ENCODE measurements around the gene PIK3R6. TPM values are rescaled to one million over a fixed set of nuclear protein-coding genes. Genes with fewer than 3 reads are reported as not detected.

PIK3R6 gene
- total RNA-seq, 4 donors from 2014 or later: 0.59 to 4.8 (median 1.7) TPM

DNA sequence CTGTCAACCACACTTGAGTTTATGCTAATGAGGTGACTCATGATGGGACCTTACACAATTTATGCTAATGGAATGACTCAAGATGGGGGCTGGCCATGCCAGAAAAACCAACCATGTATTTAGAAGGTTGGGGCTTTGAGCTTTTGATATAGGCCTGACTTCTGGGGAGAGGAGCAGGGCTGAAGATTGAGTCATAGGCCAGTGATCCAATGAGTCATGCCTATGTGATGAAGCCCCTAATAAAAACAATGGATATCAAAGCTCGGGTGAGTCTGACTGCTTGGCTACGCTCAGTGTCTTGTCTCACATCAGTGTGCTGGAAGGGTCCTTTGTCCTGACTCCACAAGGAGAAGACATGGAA, 75.6 kb downstream of the PIK3R6 start:
- DNase-seq (ENCODE audit: low spot score in 2 of 2): no peak
- no peaks in the 10 kb centered on the region for H3K4me1 ChIP-seq
- no peak overlapping the region for H3K27ac ChIP-seq
- H3K4me3 ChIP-seq: no peak overlapping the region
- no peak for TF ChIP-seq EP300 (IDR thresholded peaks at IDR 0.05)
- no peak for TF ChIP-seq POLR2A (IDR thresholded peaks at IDR 0.05)
- TF ChIP-seq, protein P1, sequence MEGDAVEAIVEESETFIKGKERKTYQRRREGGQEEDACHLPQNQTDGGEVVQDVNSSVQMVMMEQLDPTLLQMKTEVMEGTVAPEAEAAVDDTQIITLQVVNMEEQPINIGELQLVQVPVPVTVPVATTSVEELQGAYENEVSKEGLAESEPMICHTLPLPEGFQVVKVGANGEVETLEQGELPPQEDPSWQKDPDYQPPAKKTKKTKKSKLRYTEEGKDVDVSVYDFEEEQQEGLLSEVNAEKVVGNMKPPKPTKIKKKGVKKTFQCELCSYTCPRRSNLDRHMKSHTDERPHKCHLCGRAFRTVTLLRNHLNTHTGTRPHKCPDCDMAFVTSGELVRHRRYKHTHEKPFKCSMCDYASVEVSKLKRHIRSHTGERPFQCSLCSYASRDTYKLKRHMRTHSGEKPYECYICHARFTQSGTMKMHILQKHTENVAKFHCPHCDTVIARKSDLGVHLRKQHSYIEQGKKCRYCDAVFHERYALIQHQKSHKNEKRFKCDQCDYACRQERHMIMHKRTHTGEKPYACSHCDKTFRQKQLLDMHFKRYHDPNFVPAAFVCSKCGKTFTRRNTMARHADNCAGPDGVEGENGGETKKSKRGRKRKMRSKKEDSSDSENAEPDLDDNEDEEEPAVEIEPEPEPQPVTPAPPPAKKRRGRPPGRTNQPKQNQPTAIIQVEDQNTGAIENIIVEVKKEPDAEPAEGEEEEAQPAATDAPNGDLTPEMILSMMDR (IDR thresholded peaks at IDR 0.05): no peak
- 56 to 71% methylated on average over 2 of the region's 2 CpGs for WGBS, 2 donors
- no peaks in the 10 kb centered on the region for H3K36me3 ChIP-seq
- H3K9me3 ChIP-seq: peaks cover 0 to 10% (median 3%) of the 10 kb centered on the region in 4 donors
- no peaks in the 10 kb centered on the region for H3K27me3 ChIP-seq

DNA sequence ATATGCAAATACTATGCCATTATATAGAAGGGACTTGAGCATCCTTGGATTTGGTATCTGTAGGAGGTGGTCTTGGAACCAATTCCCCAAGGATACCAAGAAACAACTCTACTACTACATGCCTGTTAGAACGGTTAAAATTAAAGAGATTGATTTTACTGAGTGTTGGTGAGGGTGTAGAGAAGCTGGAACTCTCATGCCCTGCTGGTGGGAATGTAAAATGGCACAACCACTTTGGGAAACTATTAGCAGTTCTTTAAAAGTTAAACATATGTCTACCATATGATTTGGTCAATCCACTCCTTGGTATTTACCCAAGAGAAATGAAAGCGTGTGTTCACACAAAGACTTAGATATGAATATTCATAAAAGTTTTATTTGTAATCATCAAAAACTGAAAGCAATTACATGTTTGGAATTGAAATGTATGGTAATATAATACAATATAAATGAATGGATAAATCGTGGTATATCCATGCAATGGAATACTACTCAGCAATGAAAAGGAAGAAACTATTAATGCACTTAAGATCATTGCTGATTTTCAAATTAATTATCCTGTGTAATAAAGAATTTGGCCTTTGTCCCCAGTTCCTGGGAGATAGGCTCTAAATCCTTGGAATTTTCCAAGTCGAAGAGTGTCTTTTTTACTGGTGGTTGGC, 76.1 kb downstream of the PIK3R6 start:
- Histone ChIP-seq H3K4me3 (no peak overlapping the region), H3K36me3 (no peaks in the 10 kb centered on the region), H3K4me1 (no peaks in the 10 kb centered on the region), H3K27ac (no peak overlapping the region), H3K27me3 (no peaks in the 10 kb centered on the region), H3K9me3 (peaks cover 0 to 10% (median 3%) of the 10 kb centered on the region in 4 donors)
- DNase-seq (ENCODE audit: low spot score in 2 of 2): no peak
- 90 to 92% methylated on average over 4 of the region's 4 CpGs for WGBS, 2 donors
- no peak for TF ChIP-seq POLR2A (IDR thresholded peaks at IDR 0.05)
- TF ChIP-seq, protein P1 (IDR thresholded peaks at IDR 0.05): no peak
- no peak for TF ChIP-seq EP300 (IDR thresholded peaks at IDR 0.05)

DNA sequence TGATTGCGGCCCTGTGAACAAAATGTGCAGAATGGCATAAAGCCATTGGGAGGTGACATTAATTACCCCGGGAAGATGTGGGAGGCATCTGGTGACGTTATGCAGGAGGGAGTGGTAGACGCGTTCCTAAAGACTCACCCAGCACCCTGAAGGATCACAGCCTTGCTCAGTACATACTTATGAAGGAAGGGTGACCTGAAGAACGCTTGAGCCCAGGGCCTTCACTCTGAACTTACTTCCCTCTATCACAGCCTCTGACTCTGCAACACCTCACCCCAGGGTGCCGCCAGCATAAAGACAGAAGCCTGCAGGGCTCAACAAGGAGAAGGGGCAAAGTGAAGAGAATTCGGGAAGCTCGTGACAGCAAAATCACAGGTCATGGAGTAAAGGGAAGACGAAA, 77.7 kb downstream of the PIK3R6 start:
- peaks cover 0 to 6% (median 0%) of the 10 kb centered on the region in 4 donors for H3K4me1 ChIP-seq
- DNase-seq (ENCODE audit: low spot score in 2 of 2): no peak
- H3K27ac ChIP-seq: no peak overlapping the region
- 56 to 71% methylated on average over 10 of the region's 10 CpGs for WGBS, 2 donors
- H3K36me3 ChIP-seq: no peaks in the 10 kb centered on the region
- H3K27me3 ChIP-seq: no peaks in the 10 kb centered on the region
- H3K4me3 ChIP-seq: no peak overlapping the region
- TF ChIP-seq EP300 (IDR thresholded peaks at IDR 0.05) (no peak), POLR2A (IDR thresholded peaks at IDR 0.05) (no peak)
- TF ChIP-seq, protein P1 (IDR thresholded peaks at IDR 0.05): no peak
- peaks cover 0 to 10% (median 3%) of the 10 kb centered on the region in 4 donors for H3K9me3 ChIP-seq

DNA sequence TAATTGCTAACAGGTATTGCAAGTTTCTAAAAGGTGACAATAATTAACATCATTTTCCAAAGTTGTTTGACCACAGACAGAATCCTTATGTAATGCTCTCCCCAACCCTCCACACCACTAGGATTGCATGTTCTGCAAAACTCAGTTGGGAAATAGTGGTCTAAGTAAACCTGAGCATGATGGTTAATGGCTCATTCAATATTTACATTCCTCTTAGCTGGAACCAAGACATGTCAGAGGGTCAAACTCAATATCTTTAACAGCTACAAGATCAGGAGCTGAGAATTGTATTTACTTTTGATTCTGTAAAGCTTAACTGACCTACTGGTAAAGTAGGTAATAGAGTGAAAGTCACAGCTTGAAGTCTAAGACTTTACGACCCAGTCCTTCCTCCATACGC, 78.5 kb downstream of the PIK3R6 start:
- no peaks in the 10 kb centered on the region for H3K36me3 ChIP-seq
- H3K27me3 ChIP-seq: no peaks in the 10 kb centered on the region
- no peak overlapping the region for H3K27ac ChIP-seq
- no peak overlapping the region for H3K4me3 ChIP-seq
- no peak for DNase-seq (ENCODE audit: low spot score in 2 of 2)
- WGBS, 2 donors: 82 to 85% methylated on average over 2 of the region's 2 CpGs
- TF ChIP-seq EP300 (IDR thresholded peaks at IDR 0.05): no peak
- TF ChIP-seq POLR2A (IDR thresholded peaks at IDR 0.05): no peak
- TF ChIP-seq, protein P1 (IDR thresholded peaks at IDR 0.05): no peak
- H3K4me1 ChIP-seq: peaks cover 0 to 6% (median 0%) of the 10 kb centered on the region in 4 donors
- H3K9me3 ChIP-seq: peaks cover 0 to 10% (median 3%) of the 10 kb centered on the region in 4 donors

DNA sequence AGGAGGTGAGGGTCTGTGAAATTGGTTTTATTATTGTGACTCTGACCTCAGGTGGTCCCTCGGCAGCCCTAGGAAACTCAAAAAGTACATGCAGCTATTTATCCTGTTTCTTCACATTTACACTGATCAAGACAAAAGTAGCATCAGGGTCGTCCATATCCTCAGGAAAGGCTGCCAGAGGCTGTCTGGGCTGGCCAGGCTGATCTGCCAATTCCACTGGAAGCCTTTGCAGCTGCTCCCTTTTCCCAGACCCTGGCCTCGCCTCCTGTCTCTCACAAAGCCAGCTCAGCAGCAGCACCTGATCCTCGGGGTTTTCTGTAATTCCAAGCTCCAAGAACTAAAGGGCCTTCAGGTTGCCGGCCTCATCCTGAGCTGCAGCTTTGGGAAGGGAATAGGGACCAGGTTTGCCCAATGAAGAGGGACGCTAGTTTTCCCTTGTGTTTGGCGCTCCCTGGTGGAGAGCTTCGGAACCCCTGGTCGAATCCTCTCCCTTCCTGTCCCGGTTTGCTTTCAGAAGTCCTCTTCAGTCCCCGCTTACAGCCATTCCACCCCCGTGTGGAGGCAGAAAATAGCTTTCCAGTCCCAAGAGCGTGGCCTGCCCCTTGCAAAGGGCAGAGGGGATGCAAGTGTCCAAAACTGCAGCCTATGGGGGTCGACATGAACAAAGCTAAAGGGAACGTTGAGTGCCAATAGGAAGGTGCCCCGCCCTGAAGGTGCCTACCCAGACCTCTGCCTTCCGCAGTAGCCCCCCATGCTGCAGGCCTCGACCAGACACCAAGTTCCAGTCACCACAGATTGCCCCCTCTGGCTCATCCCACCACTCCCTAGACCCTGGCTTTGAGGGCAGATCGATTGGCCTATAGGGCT, 81.7 kb downstream of the PIK3R6 start:
- no peak overlapping the region for H3K4me3 ChIP-seq
- no peaks in the 10 kb centered on the region for H3K27me3 ChIP-seq
- H3K4me1 ChIP-seq: peaks cover 0 to 6% (median 0%) of the 10 kb centered on the region in 4 donors
- no peak overlapping the region for H3K27ac ChIP-seq
- 28 to 30% methylated on average over 19 of the region's 19 CpGs for WGBS, 2 donors
- peak; percentile 74 to 94 for DNase-seq (ENCODE audit: low spot score in 2 of 2)
- peaks cover 0 to 4% (median 0%) of the 10 kb centered on the region in 4 donors for H3K9me3 ChIP-seq
- H3K36me3 ChIP-seq: no peaks in the 10 kb centered on the region
- no peak for TF ChIP-seq EP300 (IDR thresholded peaks at IDR 0.05)
- TF ChIP-seq, protein P1 (IDR thresholded peaks at IDR 0.05): peak; percentile 68 to 83 (median 78)
